Stimulated activated naive CD4-positive, alpha-beta T cell treated with Interleukin-2 at 50 U/mL for 16 hours (primary cell): ENCODE data around the gene PPP2R2C.

Experiments
- DNase-seq: peaks from one replicate; lab custom pipeline; 2025; lab: John Stamatoyannopoulos, UW

PPP2R2C gene

DNA sequence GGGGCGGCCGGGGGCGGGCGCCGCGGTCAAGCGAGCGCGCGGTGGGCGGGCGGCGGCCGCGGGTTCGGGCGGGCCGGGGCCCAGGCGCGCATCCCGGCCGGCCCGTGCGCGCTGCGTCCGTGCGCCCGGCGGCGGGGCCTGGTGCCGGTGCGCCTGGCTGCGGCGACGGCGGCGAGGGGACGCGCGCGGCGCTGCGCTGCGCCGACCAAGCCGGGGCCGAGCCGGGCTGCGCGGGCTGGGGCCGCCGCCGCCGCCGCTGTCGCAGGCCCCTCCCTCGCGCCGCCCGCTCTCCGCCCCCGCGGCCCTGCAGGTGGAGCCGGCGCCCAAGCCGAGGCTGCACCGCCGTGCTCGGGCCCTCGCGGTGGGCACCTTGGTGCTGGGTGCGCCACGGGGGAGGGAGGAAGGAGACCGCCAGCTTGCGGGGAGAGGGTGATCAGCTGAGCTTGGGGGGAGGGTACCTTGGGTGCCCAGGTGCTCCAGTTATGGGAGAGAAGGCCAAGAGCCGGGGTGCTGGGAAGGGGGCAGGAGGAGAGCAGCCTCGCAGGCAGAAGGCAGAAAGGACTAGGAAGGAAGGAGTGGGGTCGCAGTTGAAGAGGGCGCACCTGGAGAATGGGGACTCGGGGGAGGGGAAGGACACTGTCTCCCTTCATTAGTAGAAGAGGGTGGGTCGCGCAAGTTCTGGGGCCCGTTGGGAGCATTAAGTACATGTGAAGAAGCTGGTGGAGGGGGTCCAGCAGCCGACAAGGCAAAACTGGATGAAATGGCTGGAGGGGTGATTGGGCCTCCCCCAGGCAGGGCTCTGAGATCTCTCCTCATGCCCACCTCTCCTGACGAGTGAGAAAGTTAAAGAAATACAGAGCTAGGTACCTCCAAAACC lies at the start of gene PPP2R2C:
PPP2R2C (minus strand) TSS at position 228 of the 877 bp plus-strand sequence. CDS start 385 bp downstream, outside the sequence.
- DNase-seq, result no peak

DNA sequence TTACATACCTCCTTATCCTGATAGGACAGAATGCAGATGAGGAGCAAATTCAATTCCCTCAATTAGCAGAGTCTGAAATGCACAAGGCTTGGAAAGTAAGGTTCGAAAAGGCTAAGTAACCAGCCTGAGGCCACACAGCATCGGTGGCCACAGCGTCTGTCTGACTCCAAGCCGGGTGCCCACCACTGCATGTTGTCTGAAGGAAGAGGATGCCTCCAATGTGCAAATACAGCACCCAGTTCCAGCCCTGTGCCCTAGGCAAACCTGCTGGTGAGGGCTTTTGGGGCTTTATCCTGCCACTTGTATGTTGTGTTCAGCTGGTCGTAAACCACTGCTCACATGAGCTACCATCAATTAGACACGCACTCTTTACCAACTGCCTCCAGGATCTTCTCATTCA lies 48.6 kb upstream of the PPP2R2C start:
- no peak for DNase-seq

DNA sequence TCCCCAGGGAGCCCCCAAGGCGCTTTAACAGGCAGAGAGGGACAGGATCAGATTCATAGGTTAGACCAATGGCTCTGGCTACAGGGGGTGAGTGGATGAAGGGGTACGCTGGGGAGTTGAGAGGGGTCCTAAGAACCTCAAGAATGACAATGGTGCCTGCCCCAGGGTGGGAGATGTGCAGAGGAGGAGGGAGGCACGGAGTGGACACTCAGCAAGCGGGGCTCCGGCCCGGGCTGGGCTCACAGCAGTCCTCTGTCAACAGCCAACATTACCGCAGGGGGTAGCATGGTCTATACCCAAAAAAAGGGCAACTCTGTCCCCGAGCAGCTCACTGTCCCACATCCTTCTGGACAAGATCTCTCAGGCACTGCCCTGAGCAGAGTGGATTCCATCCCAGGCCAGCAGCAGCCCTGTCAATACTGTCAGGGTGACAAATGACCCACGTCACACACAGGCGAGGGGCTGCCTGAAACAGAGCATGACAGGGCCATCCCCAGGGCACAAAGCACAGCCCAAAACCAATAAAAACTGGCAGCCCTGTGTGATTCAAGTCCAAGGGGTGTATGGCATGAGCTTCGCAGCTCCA lies 47.7 kb upstream of the PPP2R2C start:
- no peak for DNase-seq

DNA sequence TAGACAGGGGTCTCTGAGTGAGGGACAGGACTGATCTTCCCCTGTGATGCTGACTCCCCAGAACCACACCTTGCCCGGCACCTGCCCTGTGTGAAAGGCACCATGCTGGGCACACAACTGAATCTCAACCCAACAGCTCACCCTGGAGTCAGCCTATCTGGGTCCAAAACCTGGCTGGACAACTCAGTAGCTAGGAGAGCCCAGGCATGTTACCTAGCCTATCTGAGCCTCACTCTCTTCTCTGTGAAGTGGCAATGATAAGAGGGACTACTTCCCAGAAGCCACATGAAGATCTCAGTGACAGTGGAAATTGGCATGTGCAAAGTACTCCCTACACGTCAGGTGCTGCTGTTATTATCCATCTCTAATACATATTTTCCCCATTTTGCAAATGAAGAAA lies 44.8 kb upstream of the PPP2R2C start:
- no peak for DNase-seq

DNA sequence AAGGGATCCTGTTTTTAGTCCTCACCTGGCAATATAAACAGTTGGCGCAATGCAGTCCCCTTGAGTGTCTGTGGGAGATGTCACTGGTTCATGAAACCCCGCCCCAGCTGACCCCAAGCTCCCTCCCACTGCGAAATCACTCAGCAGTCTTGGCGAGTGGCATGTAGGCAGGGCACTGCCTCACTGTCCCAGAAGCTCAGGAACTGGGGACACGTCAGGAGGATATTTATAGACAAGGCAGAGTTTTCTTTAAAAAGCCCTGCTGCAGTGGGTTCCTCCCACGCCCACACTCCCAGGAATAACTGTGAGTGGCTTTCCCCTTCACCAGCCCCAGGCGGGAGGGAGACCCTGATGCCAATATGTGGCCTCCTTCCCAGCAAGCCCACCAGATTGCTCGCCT lies 44.3 kb upstream of the PPP2R2C start:
- DNase-seq, result no peak

DNA sequence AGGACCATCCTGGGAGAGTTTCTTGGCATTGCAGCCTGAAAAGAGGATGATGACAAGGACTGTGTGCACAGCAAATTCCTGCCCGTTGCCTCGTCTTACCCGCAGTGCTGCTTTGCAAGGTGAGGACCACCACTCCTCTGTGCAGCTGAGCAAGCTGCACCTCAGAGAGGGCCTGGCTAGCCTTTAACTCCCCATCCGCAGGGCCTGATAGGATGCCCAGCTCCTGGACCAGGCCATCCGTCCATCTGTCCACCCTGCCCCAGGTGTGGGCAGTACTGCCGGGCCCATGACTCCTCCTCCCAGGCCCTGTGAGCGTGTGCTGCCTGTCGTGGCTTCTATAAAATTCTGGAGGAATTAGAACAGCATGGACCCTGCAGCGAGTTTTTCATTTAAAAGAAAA lies 43.9 kb upstream of the PPP2R2C start:
- DNase-seq, result no peak

DNA sequence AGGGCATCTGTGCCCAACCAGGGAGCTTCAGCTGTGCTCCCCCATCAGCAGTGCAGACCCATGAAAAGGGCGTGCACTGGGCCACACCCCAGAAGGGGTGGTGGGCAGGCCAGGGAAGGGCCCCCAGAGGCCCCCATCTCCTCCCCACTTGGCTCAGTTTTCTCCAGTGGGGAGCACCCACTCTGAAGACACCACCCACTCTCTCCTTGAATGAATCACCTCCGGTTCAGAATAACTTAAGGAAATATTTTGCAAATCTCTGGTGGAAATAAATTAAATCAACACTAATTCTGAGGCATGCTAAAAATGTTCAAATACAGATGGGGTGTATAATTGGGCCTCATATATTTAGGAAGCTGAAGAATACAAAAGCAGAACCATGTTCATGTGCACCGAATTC lies 41.3 kb upstream of the PPP2R2C start:
- no peak for DNase-seq

DNA sequence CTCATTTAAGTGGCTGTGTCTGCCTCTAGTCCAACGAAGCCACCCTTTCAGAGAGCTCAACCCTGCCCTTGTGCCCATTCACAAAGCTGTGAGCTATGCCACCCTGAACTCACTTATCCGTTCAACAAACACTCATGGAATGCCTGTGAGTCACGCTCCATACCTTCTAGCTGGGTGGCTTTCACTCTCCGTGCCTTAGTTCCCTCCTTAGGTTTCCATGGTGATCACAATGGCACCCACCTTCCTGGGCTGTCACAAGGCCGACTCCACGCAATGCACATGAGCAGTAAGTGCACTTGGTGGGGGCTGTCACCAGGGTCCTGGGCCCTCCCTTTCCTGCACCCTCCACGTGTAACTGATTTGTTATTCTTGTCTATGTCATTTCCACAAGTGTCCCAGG lies 37.2 kb upstream of the PPP2R2C start:
- DNase-seq, result no peak

DNA sequence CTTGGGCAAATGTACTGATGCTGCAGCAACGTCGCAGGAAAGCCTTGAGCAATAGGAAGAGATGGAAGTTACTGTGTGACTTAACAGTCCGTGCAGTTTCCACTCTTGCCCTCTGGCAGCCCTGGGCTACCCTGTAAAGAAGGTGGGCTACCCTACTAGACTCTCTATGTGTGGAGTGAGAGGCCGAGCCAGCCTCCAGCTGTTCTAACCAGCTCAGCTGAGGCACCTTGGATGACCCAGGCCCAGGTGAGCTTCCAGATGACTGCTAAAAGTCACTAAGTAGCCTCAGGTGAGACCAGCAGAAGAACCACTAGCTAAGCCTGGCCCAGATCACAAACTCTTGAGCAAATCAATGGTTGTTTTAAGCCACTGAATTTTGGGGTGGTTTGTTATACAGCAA lies 34.9 kb upstream of the PPP2R2C start:
- no peak for DNase-seq

DNA sequence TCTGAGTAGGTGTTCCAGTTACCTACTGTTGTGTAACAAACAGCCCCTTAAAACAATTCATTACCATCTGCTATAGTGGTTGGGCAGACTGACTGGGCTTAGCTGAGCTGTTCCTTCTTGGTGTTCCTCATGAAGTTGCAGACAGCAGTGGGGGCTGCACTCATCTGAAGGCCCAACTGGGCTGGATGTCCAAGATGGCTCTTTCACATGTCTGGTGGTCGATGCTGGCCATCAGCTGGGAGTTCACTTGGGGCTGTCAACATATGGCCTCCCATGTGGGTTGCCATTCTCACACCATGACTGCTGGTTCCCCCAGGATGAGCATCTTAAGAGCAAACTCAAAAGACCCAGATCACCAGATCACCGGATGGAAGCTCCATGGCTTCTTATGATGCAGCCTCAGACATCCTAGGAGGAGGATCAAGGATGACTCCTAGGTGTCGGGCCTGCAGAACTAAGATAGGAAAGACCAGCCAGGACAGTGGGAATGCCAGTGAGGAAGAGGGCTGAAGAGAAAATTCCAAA lies 34.3 kb upstream of the PPP2R2C start:
- DNase-seq, result no peak

DNA sequence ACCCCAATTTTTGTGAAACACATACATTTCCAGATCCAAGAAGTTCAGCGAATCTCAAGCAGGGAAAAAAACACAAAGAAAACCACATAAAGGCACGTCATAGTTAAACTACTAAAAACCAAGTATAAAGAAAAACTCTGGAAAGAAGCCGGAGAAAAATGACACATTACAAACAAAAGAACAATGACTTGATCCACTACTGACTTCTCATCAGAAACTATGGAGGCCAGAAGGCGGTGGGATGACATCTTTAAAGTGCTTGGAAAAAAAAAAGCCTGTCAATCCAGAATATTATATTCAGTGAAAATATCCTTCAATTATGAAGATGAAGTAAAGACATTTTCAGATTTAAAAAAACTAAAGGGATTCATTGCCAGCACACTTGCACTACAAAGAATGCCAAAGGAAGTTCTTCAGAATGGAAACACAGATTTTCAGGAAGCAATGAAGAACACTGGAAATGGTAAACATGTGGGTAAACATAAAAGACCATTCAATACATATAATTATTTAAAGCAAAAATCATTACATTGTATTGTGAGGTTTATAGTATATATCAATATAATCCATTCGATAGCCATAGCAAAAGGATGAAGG lies 32.6 kb upstream of the PPP2R2C start:
- DNase-seq, result no peak

DNA sequence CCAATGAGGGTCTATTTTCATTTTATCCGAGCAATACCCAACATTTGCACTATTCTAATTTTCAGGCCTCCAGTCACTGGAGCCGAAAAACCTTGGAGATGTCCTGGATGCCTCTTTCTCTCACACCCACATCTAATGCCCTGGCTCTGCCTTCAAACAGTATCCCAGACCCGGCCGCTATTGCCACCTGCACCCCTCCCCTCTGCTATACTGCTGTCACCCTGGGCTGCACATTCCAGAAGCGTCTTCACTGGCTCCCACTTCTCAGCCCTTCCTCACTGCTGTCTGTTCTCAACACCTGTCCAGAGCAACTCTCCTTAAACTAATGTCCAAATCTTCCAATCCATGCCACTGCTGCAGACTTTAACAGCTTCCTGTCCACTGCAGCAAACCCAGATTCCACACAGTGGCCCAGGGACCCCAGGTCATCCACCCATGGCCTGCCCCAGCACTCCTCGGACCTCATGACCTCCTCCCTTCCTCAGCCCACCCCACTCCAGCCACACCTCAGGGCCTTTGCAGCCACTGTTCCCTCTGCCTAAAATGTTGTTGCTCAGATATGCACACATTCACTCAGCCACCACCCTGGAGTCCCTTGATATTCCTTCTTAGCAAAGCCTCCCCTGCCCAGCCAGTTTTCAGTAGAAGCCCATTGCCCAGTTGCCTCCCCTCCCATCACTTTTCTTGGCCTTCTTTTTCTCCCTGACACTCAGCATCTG lies 30.5 kb upstream of the PPP2R2C start:
- DNase-seq, result no peak

DNA sequence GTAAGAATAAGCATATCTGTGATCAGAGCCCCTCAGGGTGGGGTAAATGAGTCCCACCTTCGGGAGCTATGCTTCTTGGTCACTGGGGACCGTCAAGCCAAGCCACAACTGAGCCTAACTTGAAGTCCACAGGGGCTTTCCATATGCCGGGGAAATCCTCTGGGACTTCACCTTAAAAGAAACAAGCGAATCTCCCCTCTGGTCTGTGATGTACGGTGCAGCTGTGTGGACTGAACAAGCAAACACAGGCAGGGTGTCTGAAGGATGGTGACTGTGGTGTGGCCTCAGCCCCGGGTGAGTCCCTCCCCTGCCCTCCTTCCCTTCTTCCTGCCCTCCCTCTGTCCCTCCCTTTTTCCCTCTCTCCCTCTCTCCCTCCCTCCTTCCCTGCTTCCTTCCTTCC lies 29.7 kb upstream of the PPP2R2C start:
- DNase-seq, result no peak

DNA sequence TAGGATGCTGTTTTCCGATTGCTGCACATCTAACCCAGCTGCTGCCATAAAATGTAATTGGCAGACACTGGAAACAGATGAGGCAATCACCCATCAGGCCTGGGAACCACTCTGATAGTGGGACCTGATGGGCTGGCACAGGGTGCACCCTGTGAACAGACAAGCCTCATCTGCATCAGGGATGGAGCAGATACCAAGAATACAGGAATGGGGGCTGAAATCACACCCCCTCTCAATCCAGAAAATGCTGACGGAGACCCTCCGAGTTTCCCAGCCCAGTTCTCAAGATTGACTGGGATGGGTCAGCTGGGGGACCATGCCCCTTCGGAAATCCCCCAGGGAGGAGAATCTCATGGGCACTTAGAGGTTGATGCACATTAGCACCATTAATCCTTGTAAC lies 28.8 kb upstream of the PPP2R2C start:
- DNase-seq, result no peak

DNA sequence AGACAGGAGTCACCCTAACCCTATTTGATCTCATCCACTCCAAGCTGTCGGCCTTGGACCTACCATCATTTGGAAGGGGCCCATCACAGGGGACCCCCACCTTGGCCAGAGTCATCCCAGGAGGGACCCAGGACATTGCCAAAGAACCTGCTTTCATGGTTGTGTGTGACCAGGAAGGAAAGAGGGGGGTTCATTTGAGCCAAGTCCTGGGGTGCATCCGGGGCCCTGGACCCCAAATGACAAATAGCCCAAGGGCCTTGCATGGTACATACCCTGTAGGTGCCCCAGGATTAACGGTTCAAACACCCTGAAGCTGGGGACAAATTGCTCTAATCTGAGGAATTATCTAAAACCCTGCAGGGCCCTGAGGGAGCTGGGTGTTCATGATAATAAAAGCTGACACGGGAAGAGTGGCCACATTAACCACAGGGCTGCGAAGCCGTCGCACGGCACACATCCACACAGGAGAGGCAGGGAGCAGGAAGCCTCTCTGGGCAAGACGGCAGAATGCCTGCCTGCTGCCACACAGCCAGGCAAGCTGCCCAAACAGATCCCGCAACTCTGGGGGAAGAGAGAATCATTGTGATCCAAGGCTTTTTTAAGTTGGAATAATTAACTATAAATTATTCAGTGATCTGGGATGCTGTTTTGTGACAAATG lies 28.2 kb upstream of the PPP2R2C start:
- DNase-seq, result no peak

DNA sequence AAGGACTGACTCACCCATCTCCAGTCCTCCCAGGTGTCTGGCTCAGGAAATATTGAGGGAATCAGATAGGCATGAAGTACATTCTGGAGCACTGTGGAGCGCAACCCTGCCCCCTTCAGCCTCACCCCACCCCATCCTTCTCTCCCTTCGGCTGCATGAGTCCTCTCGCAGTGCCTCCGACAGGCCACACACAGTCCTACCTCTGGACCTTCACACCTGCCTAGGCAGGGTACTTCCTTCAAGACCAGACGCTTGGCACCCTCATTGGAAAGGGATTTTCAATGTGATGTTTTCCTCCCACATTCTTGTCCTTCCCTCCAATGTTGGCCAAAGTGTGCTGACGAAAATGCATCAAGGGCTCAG lies 26.8 kb upstream of the PPP2R2C start:
- no peak for DNase-seq

DNA sequence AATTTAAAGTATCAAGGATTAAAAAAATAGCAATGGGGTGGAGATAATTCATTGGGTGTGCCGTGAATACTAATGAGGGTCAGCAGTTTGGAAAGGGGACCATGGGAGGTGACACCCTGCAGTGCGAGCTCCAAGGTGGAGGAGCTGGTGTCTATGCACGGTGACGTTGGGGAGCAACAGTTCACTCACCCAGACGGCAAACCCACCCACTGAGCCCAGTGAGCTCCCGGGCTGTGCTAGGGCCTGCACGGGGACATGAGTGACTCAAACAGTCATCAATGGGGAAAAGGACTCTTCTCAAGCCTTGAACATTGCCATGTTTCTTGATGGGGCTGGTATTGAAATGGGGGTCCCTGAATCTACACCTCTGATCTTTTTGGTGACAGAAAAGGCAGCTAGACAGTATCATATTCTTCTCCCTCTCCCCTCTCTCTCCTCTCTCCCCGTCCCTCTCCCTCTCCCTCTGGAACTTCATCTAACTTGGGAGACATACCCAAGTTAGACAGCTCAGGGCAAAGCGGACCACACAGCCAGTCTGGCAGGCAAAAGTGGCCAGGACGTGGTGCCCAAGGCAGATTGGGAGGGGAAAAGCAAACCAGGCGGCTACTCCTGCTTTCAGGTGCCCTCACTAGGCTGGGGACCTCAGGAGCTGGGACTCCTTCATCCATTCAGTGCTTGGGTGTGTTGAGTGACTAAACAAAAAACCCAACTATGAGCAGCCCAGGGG lies 26.3 kb upstream of the PPP2R2C start:
- DNase-seq, result no peak

DNA sequence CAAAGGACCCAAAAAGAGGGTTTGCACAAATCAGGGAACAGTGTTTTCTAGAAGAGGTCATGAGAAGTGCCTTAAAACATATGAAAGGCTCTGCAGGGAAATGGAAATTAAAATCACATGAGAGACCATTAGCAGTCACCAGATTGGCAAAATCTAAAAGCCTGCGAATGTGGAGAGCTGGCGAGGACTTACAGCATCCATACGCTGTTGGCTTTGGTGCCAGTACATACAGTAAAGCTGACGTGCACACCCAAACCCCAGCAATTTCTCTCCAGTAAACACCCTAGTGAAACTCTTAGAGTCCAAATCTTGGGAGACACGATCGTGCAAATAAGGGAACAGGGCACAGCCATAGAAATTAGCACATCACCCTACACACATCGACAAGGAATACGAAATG lies 25.4 kb upstream of the PPP2R2C start:
- no peak for DNase-seq

DNA sequence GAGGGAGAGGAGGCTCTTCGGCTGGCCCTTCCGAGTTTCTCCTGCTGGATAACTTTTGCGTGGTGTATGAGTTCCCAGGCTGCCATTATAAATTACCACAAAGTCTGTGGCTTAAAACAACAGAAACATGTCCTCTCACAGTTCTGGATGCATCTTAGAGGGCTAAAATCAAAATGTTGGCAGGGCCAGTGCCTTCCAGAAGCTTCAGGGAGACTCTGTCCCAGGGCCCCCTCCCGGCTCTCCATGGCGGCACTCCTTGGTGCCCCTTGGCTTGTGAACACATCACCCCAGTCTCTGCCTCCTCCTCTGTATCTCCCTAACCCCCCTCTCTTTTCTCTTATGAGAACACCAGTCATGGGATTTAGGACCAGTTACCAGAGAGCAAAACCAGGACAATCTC lies 23.3 kb upstream of the PPP2R2C start:
- no peak for DNase-seq

DNA sequence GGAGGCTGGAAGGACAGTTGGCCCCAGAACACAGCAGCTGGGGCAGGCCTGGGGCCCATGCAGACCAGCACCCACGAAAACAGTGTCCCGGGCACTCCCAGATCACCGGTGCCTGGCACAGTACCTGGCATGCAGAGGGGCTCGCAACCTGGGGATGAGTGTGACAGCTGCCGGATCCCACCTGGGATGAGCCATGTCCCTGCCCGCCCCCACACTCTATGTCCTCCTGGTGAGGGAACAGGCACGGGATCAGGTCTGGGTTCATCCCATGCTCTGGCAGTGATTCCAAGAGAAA lies 22.8 kb upstream of the PPP2R2C start:
- no peak for DNase-seq

DNA sequence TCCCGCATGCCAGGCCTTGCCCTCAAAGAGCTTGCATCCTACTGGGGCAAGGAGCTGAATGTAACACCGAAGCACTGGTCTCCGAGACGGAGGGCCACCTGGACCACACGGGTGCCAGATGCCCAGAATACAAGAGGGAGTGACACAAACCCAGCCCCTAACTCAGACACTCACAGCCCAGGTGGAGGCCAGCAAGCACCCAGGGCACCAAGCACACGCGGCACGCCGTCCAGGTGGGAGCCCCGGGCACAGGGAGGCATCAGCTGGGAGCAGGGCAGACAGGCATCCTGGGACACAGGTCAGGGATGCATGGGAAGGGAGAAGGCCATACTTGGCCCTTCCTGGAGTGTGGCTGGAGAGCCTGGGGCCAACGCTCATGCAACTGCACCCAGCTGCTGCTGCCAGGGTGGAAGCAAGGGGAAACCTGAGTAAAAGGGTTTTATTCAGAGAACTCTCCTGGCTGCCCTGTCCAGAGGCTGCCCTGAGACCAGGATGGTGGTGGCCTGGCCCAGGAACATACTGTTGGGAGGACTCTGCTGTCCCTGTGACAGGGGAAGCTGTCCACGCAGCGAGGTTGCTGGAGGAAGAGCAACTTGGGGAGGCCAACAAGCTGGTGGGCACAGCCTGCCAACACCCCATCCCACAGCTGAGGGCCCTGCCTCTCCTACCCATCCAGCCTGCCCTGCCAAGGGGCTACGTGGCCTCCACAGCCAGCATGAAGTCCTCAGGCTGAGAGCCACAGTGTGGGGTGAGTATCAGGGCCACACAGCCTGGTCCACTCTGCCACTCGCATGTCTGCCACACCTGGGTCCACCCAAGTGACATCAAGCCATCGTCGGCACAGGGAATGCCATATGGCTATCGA lies 22.2 kb upstream of the PPP2R2C start:
- DNase-seq, result no peak
